ENCODE results near the gene PNPLA7. TPM values are rescaled to one million over a fixed set of nuclear protein-coding genes. Genes with fewer than 3 reads are reported as not detected.

PNPLA7 gene
- total RNA-seq, 1 experiment from 2014 or later = under 0.01 TPM

- no peak for DNase-seq (ENCODE audit: low read depth)
Observed at GRCh38 chr9:137496601-137497375, 53.4 kb downstream of the PNPLA7 start.

GRCh38 chr9:137494550-137495351 is 55.5 kb downstream of the PNPLA7 start:
- no peak for DNase-seq (ENCODE audit: low read depth)

DNA sequence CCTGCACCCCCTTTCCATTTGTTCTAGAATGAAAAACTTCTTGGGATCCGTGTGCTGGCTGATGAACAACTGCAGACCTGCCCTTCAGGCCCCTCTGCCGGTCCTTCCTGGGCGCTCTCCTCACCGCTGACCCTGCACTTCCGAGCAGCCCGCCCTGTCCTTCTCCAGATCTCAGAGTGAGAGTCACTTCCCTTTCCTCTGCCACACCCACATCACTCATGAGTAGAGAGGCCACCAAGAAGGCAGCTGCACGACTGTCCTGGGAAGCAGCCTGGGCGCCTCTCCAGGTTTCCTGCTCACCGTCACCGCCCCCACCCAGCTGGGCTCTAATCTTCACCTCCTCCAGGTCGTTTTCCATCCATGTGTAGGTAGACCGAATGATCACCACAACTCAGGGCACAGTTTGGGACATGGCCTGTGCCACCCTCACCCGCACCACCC is 56.1 kb downstream of the PNPLA7 start:
- DNase-seq (ENCODE audit: low read depth) = no peak

DNA sequence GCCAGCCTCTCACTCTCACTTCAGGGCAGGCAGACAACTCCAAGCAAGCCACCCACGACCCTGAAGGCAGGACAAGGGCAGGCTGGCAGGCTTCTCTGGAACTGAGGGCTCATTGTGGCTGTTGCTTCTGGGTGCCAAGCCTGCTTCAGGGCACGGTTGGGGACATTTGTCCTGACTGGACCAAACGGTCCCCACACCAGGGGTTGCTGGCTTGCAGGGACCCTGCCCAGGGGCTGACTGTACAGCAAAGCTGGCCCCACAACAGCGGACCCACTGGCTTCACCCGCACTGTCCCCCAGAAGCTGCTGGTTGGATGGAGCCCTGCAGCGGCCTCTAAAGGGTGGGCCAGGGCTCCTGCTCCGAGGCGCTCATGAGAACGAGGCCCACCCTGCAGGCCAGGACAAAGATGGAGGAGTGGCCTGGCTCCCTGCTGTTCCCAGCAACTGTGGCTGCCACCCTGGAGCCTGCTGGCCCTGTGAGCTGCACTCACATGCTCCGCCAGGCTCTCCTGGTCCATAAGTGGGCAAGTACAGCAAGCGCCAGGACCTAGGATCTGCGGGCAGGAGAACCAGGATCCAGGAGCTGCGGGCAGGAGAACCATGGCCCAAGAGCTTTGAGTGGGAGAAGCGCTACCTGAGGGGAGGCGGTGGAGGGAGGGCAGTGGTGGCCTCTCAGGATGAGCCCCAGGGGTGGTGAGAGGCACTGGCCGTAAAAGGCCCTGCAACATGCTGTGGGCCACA is 56.7 kb downstream of the PNPLA7 start:
- DNase-seq (ENCODE audit: low read depth) = no peak

DNA sequence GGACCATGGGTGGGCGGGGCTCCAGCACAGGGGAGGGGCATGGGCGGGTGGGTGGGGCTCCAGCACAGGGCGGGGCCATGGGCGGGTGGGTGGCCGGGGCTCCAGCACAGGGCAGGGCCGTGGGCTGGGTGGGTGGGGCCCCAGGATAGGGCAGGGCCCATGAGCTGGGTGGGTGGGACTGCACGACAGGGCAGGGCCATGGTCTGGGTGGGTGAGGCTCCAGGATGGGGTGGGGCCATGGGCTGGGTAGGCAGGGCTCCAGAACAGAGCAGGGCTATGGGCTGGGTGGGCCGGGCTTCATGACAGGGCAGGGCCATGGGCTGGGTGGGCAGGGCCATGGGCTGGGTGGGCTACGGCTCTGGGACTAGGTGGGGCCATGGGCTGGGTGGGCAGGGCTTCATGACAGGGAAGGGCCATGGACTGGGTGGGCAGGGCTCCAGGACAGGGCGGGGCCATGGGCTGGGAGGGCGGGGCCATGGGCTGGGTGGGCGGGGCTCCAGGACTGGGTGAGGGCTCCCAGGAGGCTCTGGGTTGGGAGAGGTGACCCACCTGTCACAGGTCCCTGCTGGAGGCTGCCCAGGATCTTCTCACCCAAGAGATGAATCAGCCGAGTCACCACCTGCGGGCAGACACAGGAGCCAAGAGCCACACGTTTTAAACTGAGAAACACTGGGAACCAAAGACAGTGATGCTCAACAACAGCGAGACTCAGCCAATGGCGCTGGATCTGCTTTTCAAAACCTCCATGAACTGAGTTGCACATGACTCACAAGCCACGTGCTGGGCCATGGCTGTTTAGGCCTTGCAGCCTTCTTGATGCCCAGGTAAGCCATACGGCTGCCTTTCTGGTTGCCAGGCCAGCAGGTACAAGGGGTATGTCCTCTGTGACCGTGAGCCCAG is 57.5 kb downstream of the PNPLA7 start:
- peak; percentile 53 for DNase-seq (ENCODE audit: low read depth)

DNA sequence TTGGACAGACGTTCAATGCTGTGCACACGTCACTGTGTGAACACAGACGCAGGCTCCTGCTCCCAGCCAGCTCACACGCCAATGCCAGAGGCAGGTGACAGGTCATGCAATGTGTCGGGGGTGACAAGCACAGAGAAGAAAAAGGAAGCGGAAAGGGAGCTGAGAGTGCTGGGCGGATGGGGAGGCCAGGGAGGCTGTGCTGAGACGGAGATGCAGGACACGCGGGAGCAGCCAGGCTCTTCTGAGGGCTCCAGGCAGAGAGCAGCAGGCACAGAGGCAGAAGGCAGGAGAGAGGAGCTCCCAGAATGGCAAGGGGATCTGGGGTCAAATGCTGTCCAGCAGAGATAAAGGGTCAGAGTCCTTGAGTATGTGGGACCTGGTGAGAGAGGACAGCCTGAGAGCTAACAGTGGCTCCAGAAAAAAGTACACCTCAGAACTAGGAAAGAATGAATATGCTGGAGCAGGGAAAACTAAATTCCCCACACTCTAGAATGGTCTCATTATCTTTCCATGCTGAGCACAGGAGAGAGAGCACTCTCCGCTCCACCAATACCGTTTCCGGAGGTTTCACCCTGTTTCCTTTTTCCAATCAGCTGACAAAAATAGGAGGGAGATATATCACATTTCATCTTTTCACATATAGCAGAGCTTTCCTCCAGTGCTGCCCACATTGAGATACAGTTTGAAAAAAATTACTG is 58.3 kb downstream of the PNPLA7 start:
- DNase-seq (ENCODE audit: low read depth) = no peak

GRCh38 chr9:137490532-137491186 is 59.5 kb downstream of the PNPLA7 start:
- DNase-seq (ENCODE audit: low read depth) = no peak

DNA sequence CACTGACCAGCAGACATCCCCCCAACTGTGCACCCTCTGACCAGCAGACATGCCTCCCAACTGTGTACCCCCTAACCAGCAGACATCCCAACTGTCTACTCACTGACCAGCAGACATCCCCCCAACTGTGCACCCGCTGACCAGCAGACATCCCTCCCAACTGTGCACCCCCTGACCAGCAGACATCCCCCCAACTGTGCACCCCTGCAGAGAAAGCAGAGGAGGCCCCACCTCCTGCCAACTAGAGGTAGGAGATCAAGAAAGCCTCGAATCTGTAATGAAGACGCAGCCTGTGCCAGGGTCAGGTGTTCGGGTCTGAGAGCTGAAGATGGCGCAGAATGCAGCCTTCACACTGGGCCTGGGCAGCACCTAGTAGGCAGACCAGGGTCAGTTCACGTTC is 61.3 kb downstream of the PNPLA7 start:
- DNase-seq (ENCODE audit: low read depth) = no peak

DNA sequence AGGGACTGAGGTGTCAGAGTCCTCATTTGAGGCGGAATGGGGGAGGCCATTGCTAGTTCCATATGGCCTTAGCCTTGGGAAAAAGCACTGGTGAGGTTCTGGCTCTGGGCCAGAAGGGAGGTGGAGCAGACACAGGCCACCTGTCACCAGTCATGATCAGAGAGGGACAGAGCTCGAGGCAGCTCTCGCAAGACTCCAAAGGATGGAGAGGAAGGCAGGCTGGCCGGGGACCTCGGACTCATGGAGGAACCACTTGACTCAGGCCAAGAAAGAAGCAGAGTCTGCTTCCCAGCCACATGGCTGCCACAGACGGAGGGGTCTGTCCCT is 61.9 kb downstream of the PNPLA7 start:
- no peak for DNase-seq (ENCODE audit: low read depth)

GRCh38 chr9:137487454-137488326 is 62.5 kb downstream of the PNPLA7 start:
- DNase-seq (ENCODE audit: low read depth) = no peak

GRCh38 chr9:137486545-137487453 is 63.4 kb downstream of the PNPLA7 start:
- DNase-seq (ENCODE audit: low read depth) = peak; percentile 4

DNA sequence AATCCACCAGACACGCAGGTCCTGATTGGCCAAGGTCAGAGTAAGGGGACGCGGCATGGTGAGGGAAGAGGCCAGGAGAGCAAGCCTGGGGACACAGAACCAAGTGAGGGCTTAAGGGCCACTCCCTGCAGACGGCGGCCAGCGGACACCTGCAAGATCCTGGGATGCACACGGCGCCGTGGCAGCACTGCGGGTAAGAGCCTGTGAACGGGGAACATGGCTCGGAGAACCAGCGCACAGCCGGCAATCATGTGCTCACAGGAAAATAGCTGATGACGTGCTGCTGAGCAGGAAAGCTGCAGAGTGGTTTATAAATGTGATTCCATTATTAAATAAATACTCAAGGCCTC is 64.1 kb downstream of the PNPLA7 start:
- no peak for DNase-seq (ENCODE audit: low read depth)

- no peak for DNase-seq (ENCODE audit: low read depth)
Observed at GRCh38 chr9:137485343-137486140, 64.7 kb downstream of the PNPLA7 start.

DNA sequence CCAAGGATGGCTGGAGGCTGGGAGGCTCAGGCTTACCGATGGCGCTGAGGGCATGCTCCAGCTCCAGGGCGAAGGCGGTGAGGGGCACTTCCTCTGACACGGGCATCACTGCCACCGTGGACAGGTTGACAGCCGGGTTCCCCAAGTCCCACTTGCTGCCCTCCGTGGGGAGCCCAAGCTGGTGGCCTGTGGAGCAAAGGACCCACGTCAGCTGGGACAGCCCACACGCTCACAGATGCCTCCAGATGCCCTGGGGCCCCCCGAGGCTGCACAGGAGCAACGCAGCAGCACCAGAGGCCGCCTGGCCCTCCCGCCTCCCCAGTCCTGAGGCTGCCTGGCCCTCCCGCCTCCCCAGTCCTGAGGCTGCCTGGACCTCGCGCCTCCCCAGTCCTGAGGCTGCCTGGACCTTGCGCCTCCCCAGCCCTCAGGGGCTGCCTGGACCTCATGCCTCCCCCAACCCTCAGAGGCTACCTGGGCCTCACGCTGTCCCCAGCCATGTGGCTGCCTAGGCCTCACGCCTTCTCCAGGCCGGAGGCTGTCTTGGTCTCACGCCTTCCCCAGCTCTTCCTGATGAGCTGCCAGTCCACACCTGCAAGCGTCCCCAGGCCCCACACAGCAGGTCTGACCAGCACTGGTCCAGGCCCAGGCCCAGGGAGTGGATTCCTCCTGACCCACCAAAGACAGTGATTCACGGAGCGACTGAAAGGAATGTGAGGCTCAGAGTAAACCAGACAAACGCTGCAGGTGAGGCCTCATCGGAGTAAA is 65.5 kb downstream of the PNPLA7 start:
- no peak for DNase-seq (ENCODE audit: low read depth)

- peak; percentile 82 for DNase-seq (ENCODE audit: low read depth)
Observed at GRCh38 chr9:137482094-137482781, 68.0 kb downstream of the PNPLA7 start.
